Right lobe of liver (tissue), 4 donors: Measurements from ENCODE around the gene HLA-DMB.

Experiments used
- CTCF ChIP-seq, 4 donors: fragments of 200-600 bp in 3 of 4; fragments of 450-650 bp in 1 of 4; IDR thresholded peaks; one replicate each; pipeline versions ENCODE4 v1.5.1 to v1.8.0; 2016 to 2022; ENCODE audit warnings: antibody characterized with exemption in 4 of 4, mild to moderate bottlenecking in 2 of 4
- POLR2A ChIP-seq: fragments of 450-650 bp; IDR thresholded peaks from one replicate; pipeline ENCODE4 v1.6.1; 2017; ENCODE audit warnings: antibody characterized with exemption, mild to moderate bottlenecking
- donor health status: DM: no; HTN: no; CAD: no.
- donor health status: DM: no; HTN: no; CAD: no.
- donor health status: DM: no; HTN: yes; CAD: no.

GRCh38 chr6:32972353-32973143 lies 31.7 kb upstream of the HLA-DMB start:
- TF ChIP-seq POLR2A (no peak), CTCF (IDR thresholded peaks at IDR 0.05) (no peak)
